K562 (cell line): ENCODE measurements around the gene GUCY2D. TPM values are rescaled to one million over a fixed set of nuclear protein-coding genes. Genes with fewer than 3 reads are reported as not detected.

Experiments
- BRCA1 ChIP-seq, 2 experiments: fragments of 450-650 bp in 1 of 2; sonication (generic) in 1 of 2; formaldehyde crosslinking in 1 of 2; IDR thresholded peaks; 2 replicates each; pipeline versions ENCODE4 v1.5.0 to v1.6.1; 2017 to 2020; ENCODE audit warnings: mild to moderate bottlenecking in 1 of 2, missing genetic modification reagents in 1 of 2
- CHD2 ChIP-seq: IDR thresholded peaks from 2 replicates; pipeline ENCODE4 v1.6.1; 2011; ENCODE audit warnings: low read depth, low read length
- MTA1 ChIP-seq: fragments of 450-650 bp; IDR thresholded peaks from 2 replicates; pipeline ENCODE4 v1.6.1; 2017; ENCODE audit warnings: borderline replicate concordance
- MYC ChIP-seq, 2 experiments: fragments of 250-450 bp in 1 of 2; sonication (Bioruptor Pico) in 1 of 2; IDR thresholded peaks; 2 replicates each; pipeline versions ENCODE4 v1.5.1 to v1.6.1; 2012 to 2021; ENCODE audit warnings: low read depth in 2 of 2, borderline replicate concordance in 1 of 2, improper control_type of control experiment in 1 of 2, low read length in 1 of 2, mild to moderate bottlenecking in 1 of 2, moderate library complexity in 1 of 2
- POU5F1 ChIP-seq: fragments of 150-350 bp; IDR thresholded peaks from 2 replicates; pipeline ENCODE4 v1.6.1; 2014; ENCODE audit warnings: borderline replicate concordance, low read length, low read depth, mild to moderate bottlenecking; ENCODE audit not compliant: partially characterized antibody
- SREBF2 ChIP-seq: sonication (generic); formaldehyde crosslinking; IDR thresholded peaks from 2 replicates; pipeline ENCODE4 v1.4.0; 2020; ENCODE audit warnings: mild to moderate bottlenecking, missing genetic modification reagents
- ZNF639 ChIP-seq, 2 experiments: fragments of 200-800 bp in 1 of 2; sonication (Bioruptor generic) in 1 of 2; sonication (generic) in 1 of 2; formaldehyde crosslinking in 1 of 2; IDR thresholded peaks in 1 of 2; conservative IDR thresholded peaks in 1 of 2; 2 replicates each; pipeline versions ENCODE4 v1.5.0 to v1.6.1; 2016 to 2020; ENCODE audit warnings: missing compliant biosample characterization in 1 of 2, missing genetic modification characterization in 1 of 2, missing genetic modification reagents in 1 of 2
- polyA plus RNA-seq, 8 experiments: library from polyadenylated mRNA; depleted of rRNA in 4 of 8; stranded (reverse) in 5 of 8; unstranded in 3 of 8; fragments of >200 nt; fragmentation: Nextera tagmentation in 2 of 8; fragmentation: Illumina TruSeq in 1 of 8; extraction: Ambion mirVana in 2 of 8; extraction: Trizol in 1 of 8; gene quantifications; 2 replicates each; pipeline versions ENCODE4 v1.2.1 to v1.2.3, GENCODE V29; 2011 to 2014; ENCODE audit warnings: inconsistent platforms in 1 of 8, missing spikeins in 1 of 8
- total RNA-seq, 7 experiments: library from RNA; depleted of rRNA in 6 of 7; stranded (reverse); fragments of >200 nt in 6 of 7; fragmentation: Illumina TruSeq in 2 of 7; extraction: Trizol in 2 of 7; gene quantifications; 2 replicates each; pipeline versions ENCODE4 v1.2.1 to v1.2.3, GENCODE V29; 2011 to 2021; ENCODE audit warnings: low replicate concordance in 1 of 7

Gene GUCY2D
- total and polyA plus RNA-seq, 9 of the 15 experiments (the other 6 are each of a cell fraction or from before 2014, with no cell fraction given): 0.05 TPM; not detected in 8

GRCh38 chr17:8052256-8053252 is 50.1 kb downstream of the GUCY2D start (continued):
- TF ChIP-seq MYC (IDR thresholded peaks at IDR 0.05; ENCODE audit: low read depth, low read length): no peak
- TF ChIP-seq MYC (CRISPR knock-in tag; IDR thresholded peaks at IDR 0.05; ENCODE audit: borderline replicate concordance, low read depth): no peak
- TF ChIP-seq POU5F1: no peak
- TF ChIP-seq MTA1: 0 out of 2 replicates have a peak, but pooled peaks have one; percentile 52
- TF ChIP-seq CHD2: no peak
- TF ChIP-seq ZNF639 (CRISPR knock-in tag; conservative IDR thresholded peaks at IDR 0.05 in 1 of 2, IDR thresholded peaks at IDR 0.05 in 1 of 2): no peak
- peak; percentile 39; the same call in 1 of the 2 replicates for TF ChIP-seq BRCA1 (IDR thresholded peaks at IDR 0.05)
- no peak for TF ChIP-seq BRCA1 (CRISPR knock-in tag; IDR thresholded peaks at IDR 0.05)
- no peak for TF ChIP-seq SREBF2 (CRISPR knock-in tag)
